H9 (cell line): Measurements from ENCODE around the gene RALBP1. TPM values are rescaled to one million over a fixed set of nuclear protein-coding genes. Genes with fewer than 3 reads are reported as not detected.

Experiments
- DNase-seq: peaks from one replicate; pipeline ENCODE4 v3.0.0-alpha.2; 2017
- H2AFZ ChIP-seq: one replicate; pipeline ENCODE4 v1.6.1; 2013; ENCODE audit warnings: mild to moderate bottlenecking, low read length, control low read depth, moderate library complexity
- H2AK5ac ChIP-seq: 2 replicates; pipeline ENCODE4 v1.6.1; 2013; ENCODE audit warnings: low read length, control low read depth, mixed read lengths; ENCODE audit not compliant: insufficient read length
- H2BK120ac ChIP-seq: one replicate; pipeline ENCODE4 v1.6.1; 2013; ENCODE audit warnings: low read depth, mild to moderate bottlenecking, low read length, control low read depth, inconsistent platforms; ENCODE audit not compliant: poor library complexity, severe bottlenecking
- H2BK12ac ChIP-seq: 2 replicates; pipeline ENCODE4 v1.6.1; 2013; ENCODE audit warnings: low read length, control low read depth, mixed read lengths, low read depth; ENCODE audit not compliant: insufficient read length
- H2BK15ac ChIP-seq: 2 replicates; pipeline ENCODE4 v1.6.1; 2013; ENCODE audit warnings: low read depth, low read length, control low read depth
- H2BK20ac ChIP-seq: one replicate; pipeline ENCODE4 v1.6.1; 2013; ENCODE audit warnings: low read depth, mild to moderate bottlenecking, low read length, control low read depth, inconsistent platforms; ENCODE audit not compliant: poor library complexity, severe bottlenecking
- H2BK5ac ChIP-seq: 2 replicates; pipeline ENCODE4 v1.6.1; 2013; ENCODE audit warnings: low read length, control low read depth, mixed read lengths; ENCODE audit not compliant: insufficient read length
- H3K14ac ChIP-seq: 2 replicates; pipeline ENCODE4 v1.6.1; 2013; ENCODE audit warnings: low read length, control low read depth; ENCODE audit not compliant: insufficient read depth
- H3K18ac ChIP-seq: 2 replicates; pipeline ENCODE4 v1.6.1; 2013; ENCODE audit warnings: low read depth, mild to moderate bottlenecking, mixed read lengths, low read length, control low read depth; ENCODE audit not compliant: insufficient read length
- H3K23ac ChIP-seq: 2 replicates; pipeline ENCODE4 v1.6.1; 2013; ENCODE audit warnings: low read length, control low read depth, mixed read lengths, low read depth; ENCODE audit not compliant: insufficient read length
- H3K23me2 ChIP-seq: 2 replicates; pipeline ENCODE4 v1.6.1; 2013; ENCODE audit warnings: low read depth, mild to moderate bottlenecking, mixed read lengths, low read length, control low read depth; ENCODE audit not compliant: insufficient read length, poor library complexity, severe bottlenecking
- H3K27ac ChIP-seq: 2 replicates; pipeline ENCODE4 v1.5.1; 2013; ENCODE audit warnings: low read length, control low read depth, mixed read lengths, low read depth; ENCODE audit not compliant: insufficient read length
- H3K27me3 ChIP-seq: 2 replicates; pipeline ENCODE4 v1.6.1; 2013; ENCODE audit warnings: low read length, control low read depth, inconsistent platforms; ENCODE audit not compliant: insufficient read depth
- H3K4ac ChIP-seq: 2 replicates; pipeline ENCODE4 v1.6.1; 2013; ENCODE audit warnings: low read depth, mild to moderate bottlenecking, control low read depth, inconsistent platforms, low read length, moderate library complexity
- H3K4me1 ChIP-seq: 2 replicates; pipeline ENCODE4 v1.6.1; 2013; ENCODE audit warnings: low read length, control low read depth, inconsistent platforms; ENCODE audit not compliant: insufficient read depth
- H3K4me2 ChIP-seq: 2 replicates; pipeline ENCODE4 v1.6.1; 2013; ENCODE audit warnings: low read length, control low read depth, mixed read lengths; ENCODE audit not compliant: insufficient read length, insufficient read depth
- H3K56ac ChIP-seq: 2 replicates; pipeline ENCODE4 v1.6.1; 2013; ENCODE audit warnings: low read depth, mild to moderate bottlenecking, mixed read lengths, low read length, control low read depth; ENCODE audit not compliant: insufficient read length
- H3K79me1 ChIP-seq: 2 replicates; pipeline ENCODE4 v1.6.1; 2013; ENCODE audit warnings: low read depth, mild to moderate bottlenecking, moderate library complexity, low read length, control low read depth, inconsistent platforms; ENCODE audit not compliant: insufficient read depth, poor library complexity, severe bottlenecking
- H3K79me2 ChIP-seq: 2 replicates; pipeline ENCODE4 v1.6.1; 2013; ENCODE audit warnings: low read length, control low read depth, inconsistent platforms; ENCODE audit not compliant: insufficient read depth
- H3K9ac ChIP-seq: 2 replicates; pipeline ENCODE4 v1.6.1; 2013; ENCODE audit warnings: low read length, control low read depth, mixed read lengths; ENCODE audit not compliant: insufficient read length; ENCODE audit errors: extremely low read depth
- H3K9me3 ChIP-seq: one replicate; pipeline ENCODE4 v1.6.1; 2013; ENCODE audit warnings: low read depth, low read length, inconsistent platforms; ENCODE audit not compliant: control insufficient read depth
- H3T11ph ChIP-seq: one replicate; pipeline ENCODE4 v1.6.1; 2013; ENCODE audit warnings: mild to moderate bottlenecking, low read length, control low read depth, inconsistent platforms
- H4K20me1 ChIP-seq: one replicate; pipeline ENCODE4 v1.6.1; 2013; ENCODE audit not compliant: control insufficient read depth, insufficient read length, insufficient read depth
- H4K5ac ChIP-seq: 2 replicates; pipeline ENCODE4 v1.6.1; 2013; ENCODE audit warnings: low read depth, mild to moderate bottlenecking, mixed read lengths, low read length, control low read depth; ENCODE audit not compliant: insufficient read length
- H4K8ac ChIP-seq: replicated peaks from 2 replicates; pipeline ENCODE4 v1.6.1; 2013; ENCODE audit warnings: low read length, control low read depth, mixed read lengths, low read depth; ENCODE audit not compliant: insufficient read length
- H4K91ac ChIP-seq: 2 replicates; pipeline ENCODE4 v1.6.1; 2013; ENCODE audit warnings: low read depth, mild to moderate bottlenecking, moderate library complexity, mixed read lengths, low read length, control low read depth; ENCODE audit not compliant: insufficient read length
- H3K27ac Mint-ChIP-seq, 3 experiments: 2 replicates in 2 of 3; 3 replicates in 1 of 3; pipeline ENCODE4 v1.8.0; 2020 to 2021; ENCODE audit warnings: mixed read lengths in 3 of 3, mild to moderate bottlenecking in 1 of 3, moderate library complexity in 1 of 3
- H3K27me3 Mint-ChIP-seq: 2 replicates; pipeline ENCODE4 v1.8.0; 2021; ENCODE audit warnings: low read depth, mild to moderate bottlenecking, moderate library complexity, mixed read lengths
- H3K36me3 Mint-ChIP-seq, 3 experiments: 2 replicates in 2 of 3; 3 replicates in 1 of 3; pipeline ENCODE4 v1.8.0; 2020 to 2021; ENCODE audit warnings: low read depth in 3 of 3, mixed read lengths in 3 of 3; ENCODE audit not compliant: insufficient read depth in 1 of 3
- H3K4me1 Mint-ChIP-seq, 2 experiments: 2 replicates each; pipeline ENCODE4 v1.8.0; 2020; ENCODE audit warnings: mixed read lengths in 2 of 2
- H3K4me3 Mint-ChIP-seq, 2 experiments: 2 replicates in 1 of 2; 3 replicates in 1 of 2; pipeline ENCODE4 v1.8.0; 2020 to 2021; ENCODE audit warnings: mild to moderate bottlenecking in 2 of 2, mixed read lengths in 2 of 2, moderate library complexity in 1 of 2
- H3K9me3 Mint-ChIP-seq, 2 experiments: 2 replicates in 1 of 2; 3 replicates in 1 of 2; pipeline ENCODE4 v1.8.0; 2020; ENCODE audit warnings: mild to moderate bottlenecking in 2 of 2, mixed read lengths in 2 of 2, moderate library complexity in 1 of 2
- CTCF ChIP-seq: fragments of 200-600 bp; sonication (generic); conservative IDR thresholded peaks from 3 replicates; pipeline ENCODE4 v1.8.0; 2021; ENCODE audit warnings: antibody characterized with exemption, mild to moderate bottlenecking
- WGBS: extraction: QIAGEN DNeasy Blood & Tissue Kit; methylation state at CpG from one replicate; pipeline ENCODE4 v1.1.7; 2013; ENCODE audit warnings: missing lambda C conversion rate, low lambda C conversion rate, mixed read lengths; ENCODE audit not compliant: insufficient read length; ENCODE audit errors: extremely low coverage; 5-methylcytosine and 5-hydroxymethylcytosine counted together
- total RNA-seq: library from RNA; stranded (reverse); gene quantifications from 2 replicates; pipeline ENCODE4 v1.2.1, GENCODE V29; 2021

The RALBP1 gene
- total RNA-seq, 1 experiment from 2014 or later: 51.0 TPM

DNA sequence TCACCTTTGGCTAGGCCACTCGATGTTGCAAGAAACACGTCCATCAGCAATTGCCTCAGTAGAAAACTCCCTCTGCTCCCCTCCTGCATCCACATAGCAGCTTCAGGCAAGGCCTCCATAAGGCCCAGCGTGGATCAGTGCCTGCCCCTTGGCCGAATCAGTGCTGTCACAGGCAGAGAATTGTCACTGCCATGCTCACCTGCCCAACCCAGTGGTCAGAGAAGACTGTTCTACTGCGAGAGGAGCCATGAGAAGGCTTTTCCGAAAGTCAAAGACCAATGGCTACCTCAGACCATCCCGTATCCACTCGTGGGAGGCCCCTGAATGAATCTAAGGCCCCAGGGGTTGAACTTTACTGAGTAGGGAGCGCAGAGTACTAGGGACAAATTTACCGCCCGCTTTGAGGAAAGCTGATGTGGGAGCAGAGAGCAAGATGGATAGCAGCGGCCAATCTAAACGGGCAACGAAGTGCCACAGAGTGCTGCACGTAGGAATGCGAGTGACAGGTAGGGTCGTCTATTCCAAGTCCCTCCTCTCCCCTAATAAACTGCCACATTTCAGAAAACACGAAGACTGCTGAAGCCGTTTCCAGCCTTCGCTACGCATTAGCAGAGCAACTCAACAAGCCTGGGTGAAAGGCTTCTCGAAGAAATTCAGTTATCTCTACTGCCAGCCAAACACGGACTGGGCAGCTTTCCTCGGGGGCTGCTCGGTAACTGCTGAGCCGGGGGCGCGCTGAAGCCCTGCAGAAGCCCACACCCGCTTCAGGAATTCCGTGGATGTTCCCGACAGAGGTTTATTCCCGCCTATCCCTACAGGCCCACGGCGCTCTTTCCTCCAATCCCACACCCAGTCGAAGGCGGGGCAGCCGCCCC is 968 bp upstream of the RALBP1 start:
- H3K56ac ChIP-seq: no peak overlapping the region
- H2BK12ac ChIP-seq: no peak overlapping the region
- H2AFZ ChIP-seq: no peak overlapping the region
- H3K9me3 ChIP-seq: no peaks in the 10 kb centered on the region
- H3K4me1 Mint-ChIP-seq: peaks cover 13 to 15% of the 10 kb centered on the region in 2 experiments
- peak; percentile 29 for DNase-seq
- H3K14ac ChIP-seq: no peak overlapping the region; the same call in none of the 2 replicates
- peaks cover 15% of the 10 kb centered on the region for H3K23me2 ChIP-seq
- no peak overlapping the region for H3T11ph ChIP-seq
- TF ChIP-seq CTCF: no peak
- peak overlapping the region; percentile 86 for H3K4me2 ChIP-seq
- no peaks in the 10 kb centered on the region for H3K27me3 ChIP-seq
- no peaks in the 10 kb centered on the region for H3K9me3 Mint-ChIP-seq
- H2AK5ac ChIP-seq: no peak overlapping the region
- no peak overlapping the region for H2BK120ac ChIP-seq
- H3K27ac ChIP-seq: peak overlapping the region; percentile 76
- H3K4me3 Mint-ChIP-seq: peak overlapping the region; percentile 80 to 81
- H4K5ac ChIP-seq: peak overlapping the region; percentile 89
- peaks cover 2% of the 10 kb centered on the region; the same call in 1 of the 2 replicates for H3K27me3 Mint-ChIP-seq
- H4K8ac ChIP-seq: no peak overlapping the region
- H4K20me1 ChIP-seq: no peaks in the 10 kb centered on the region
- peaks cover 4% of the 10 kb centered on the region; the same call in 1 of the 2 replicates for H3K79me2 ChIP-seq
- H2BK20ac ChIP-seq: no peak overlapping the region
- H3K4me1 ChIP-seq: 0 out of 2 replicates have a peak, but pooled peaks cover 3% of the 10 kb centered on the region
- H3K9ac ChIP-seq: peak overlapping the region; percentile 98
- H4K91ac ChIP-seq: no peak overlapping the region
- H3K79me1 ChIP-seq: peaks cover 3% of the 10 kb centered on the region
- H3K36me3 Mint-ChIP-seq: peaks cover under 1 to 3% (median 3%) of the 10 kb centered on the region in 3 experiments; a peak in 4 of 7 replicates
- H2BK15ac ChIP-seq: no peak overlapping the region
- H3K27ac Mint-ChIP-seq: peak overlapping the region in 2 of 3 experiments; percentile 92 to 93; a peak in 5 of 7 replicates
- no peak overlapping the region for H3K4ac ChIP-seq
- no peak overlapping the region for H3K18ac ChIP-seq
- H2BK5ac ChIP-seq: no peak overlapping the region
- no CpG with 5 or more reads among the region's 37 CpGs for WGBS
- H3K23ac ChIP-seq: no peak overlapping the region
